GM11168 (cell line): ENCODE data around the gene HS6ST3.
"Not testable (repeated sequence)": the region's sequence is repeated elsewhere in the genome, so short reads cannot be mapped to it uniquely, and the experiment has no call there.

ENCODE experiments used
- in situ Hi-C: fragments of 300-500 bp; cut with MboI; formaldehyde crosslinking; loops from one replicate; pipeline ENCODE4 v1.12.0; 2022; ENCODE audit warnings: low sequenced_read_pairs; ENCODE audit not compliant: unreplicated experiment

Gene HS6ST3

GRCh38 chr13:96089749-96090239 lies at the start of gene HS6ST3:
TSS of gene HS6ST3 (plus strand) at chr13:96090107.
- in situ Hi-C loops, result no loop called here

DNA sequence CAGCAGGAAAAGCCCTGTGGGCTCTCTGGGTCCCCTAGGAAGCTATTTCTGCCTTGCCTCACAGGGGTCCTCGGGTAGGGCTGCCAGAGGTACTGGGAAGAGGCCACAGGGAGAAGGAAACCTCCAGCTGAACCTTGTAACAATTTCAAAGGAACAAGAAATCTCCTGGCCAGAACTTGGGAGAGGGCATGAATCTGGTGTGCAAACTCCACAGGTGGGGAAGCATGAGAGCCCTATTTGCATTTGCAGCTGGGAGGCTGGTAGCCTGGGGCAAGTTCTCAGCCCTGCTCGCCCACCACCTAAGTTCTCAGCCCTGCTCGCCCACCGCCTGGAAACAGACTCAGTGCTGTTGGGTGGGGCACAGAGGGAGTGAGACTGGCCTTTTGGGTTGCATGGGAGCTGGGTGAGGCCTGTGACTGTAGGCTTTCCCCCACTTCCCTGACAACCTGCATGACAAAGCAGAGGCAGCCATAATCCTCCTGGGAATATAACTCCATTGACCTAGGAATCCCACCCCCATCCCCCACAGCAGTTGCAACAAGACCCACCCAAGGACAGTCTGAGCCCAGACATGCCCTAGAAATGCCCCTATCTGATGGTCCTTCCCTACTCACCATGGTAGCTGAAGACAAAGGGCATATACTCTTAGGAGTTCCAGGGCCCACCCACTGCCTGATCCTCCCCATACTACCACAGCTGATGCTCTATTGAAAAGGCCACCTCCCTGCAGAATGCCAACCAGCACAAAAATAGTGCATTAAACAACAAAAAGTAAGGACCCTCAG lies 48.4 kb upstream of the HS6ST3 start:
- in situ Hi-C loops, result no loop called here

DNA sequence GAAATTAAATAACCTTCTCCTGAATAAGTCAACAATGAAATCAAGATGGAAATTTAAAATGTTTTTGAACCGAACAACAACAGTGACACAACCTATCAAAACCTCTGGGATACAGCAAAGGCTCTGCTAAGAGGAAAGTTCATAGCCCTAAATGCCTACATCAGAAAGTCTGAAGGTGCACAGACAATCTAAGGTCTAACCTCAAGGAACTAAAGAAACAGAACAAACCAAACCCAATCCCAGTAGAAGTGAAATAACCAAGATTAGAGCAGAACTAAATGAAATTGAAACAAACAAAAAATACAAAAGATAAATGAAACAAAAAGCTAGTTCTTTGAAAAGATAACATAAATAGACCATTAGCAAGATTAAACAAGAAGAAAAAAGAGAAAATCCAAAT lies 45.7 kb upstream of the HS6ST3 start:
- in situ Hi-C loops, result no loop called here

- in situ Hi-C loops, result not testable (repeated sequence)
Observed at GRCh38 chr13:96046449-96047126, 43.3 kb upstream of the HS6ST3 start.

DNA sequence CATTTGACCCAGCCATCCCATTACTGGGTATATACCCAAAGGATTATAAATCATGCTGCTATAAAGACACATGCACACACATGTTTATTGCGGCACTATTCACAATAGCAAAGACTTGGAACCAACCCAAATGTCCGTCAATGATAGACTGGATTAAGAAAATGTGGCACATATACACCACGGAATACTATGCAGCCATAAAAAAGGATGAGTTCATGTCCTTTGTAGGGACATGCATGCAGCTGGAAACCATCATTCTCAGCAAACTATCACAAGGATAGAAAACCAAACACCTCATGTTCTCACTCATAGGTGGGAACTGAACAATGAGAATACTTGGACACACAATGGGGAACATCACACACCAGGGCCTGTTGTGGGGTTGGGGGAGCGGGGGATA lies 39.0 kb upstream of the HS6ST3 start:
- in situ Hi-C loops, result not testable (repeated sequence)

DNA sequence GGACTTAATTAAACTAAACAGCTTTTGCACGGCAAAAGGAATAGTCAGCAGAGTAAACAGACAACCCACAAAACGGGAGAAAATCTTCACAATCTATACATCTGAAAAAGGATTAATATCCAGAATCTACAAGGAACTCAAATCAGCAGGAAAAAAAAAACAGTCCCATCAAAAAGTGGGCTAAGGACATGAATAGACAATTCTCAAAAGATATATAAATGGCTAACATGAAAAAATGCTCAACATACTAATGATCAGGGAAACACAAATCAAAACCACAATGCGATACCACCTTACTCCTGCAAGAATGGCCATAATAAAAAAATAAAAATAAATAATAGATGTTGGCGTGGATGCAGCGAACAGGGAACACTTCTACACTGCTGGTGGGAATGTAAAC lies 38.4 kb upstream of the HS6ST3 start:
- in situ Hi-C loops, result not testable (repeated sequence)

DNA sequence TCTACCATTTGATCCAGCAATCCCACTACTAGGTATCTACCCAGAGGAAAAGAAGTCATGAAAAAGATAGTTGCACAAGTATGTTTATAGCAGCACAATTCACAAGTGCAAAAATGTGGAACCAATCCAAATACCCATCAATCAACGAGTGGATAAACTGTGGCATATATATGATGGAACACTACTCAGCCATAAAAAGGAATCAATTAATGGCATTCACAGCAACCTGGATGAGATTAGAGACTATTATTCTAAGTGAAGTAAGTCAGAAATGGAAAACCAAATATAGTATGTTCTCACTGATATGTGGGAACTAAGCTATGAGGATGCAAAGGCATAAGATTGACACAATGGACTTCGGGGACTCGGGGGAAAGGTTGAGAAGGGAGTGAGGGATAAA lies 38.0 kb upstream of the HS6ST3 start:
- in situ Hi-C loops, result not testable (repeated sequence)

- in situ Hi-C loops, result no loop called here
Observed at GRCh38 chr13:96052656-96053002, 37.3 kb upstream of the HS6ST3 start.

DNA sequence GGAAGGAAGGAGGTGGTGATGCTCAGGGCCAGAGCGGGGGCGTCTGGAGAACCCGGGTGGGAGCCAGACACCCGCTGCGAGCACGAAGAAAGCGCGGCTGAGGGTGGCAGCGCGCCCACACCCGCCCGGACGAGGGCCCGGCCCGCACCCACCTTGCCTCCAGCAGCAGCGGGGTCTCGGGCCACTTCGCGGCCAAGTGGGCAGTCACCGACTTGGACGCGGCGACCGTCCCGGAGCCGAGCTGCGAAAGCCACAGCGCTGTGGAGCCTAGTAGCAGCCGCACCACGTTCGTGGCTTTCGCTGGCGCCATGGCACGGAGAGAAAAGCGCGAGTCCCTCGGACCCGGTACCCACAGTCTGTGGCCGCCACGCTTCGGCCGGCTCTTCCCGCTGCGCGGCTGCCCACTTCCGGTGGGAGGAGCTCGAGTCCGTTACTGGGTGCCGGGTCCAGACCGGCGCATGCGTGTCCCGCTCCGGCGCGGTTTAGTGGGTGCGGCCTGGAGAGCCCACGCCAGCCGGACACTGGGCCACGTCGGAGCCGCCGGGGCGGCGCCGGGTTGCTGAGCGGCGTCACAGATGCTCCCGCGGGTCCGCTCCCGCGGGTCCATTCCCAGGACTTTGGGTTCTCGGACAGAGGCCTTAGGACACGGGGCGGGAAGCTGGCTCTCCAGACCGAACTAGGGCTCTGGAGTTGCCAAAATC lies 36.8 kb upstream of the HS6ST3 start, which contains the start of gene UGGT2:
Gene UGGT2, minus strand, starts transcription at position 399 of the 701 bp plus-strand sequence. Its CDS starts 89 bp downstream, at position 310.
- in situ Hi-C loops, result no loop called here

DNA sequence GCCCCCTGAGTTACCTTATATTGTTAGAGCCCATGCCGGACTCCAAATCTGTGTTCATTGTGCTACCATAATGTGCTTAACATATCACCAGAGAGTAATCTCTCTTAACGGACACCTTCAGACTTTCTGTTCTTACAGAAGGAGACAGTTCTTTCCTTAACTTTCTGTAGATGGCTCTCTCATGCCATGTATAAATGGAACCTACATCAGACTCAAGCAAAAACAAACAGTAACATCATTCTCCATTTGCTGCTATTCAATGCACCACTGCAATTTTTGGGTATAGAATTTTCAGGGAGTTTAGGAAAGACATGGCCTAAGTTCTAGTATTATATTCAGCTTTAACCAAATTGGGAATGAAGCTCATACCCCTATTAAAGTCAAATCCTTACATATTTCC lies 24.1 kb upstream of the HS6ST3 start:
- in situ Hi-C loops, result no loop called here

DNA sequence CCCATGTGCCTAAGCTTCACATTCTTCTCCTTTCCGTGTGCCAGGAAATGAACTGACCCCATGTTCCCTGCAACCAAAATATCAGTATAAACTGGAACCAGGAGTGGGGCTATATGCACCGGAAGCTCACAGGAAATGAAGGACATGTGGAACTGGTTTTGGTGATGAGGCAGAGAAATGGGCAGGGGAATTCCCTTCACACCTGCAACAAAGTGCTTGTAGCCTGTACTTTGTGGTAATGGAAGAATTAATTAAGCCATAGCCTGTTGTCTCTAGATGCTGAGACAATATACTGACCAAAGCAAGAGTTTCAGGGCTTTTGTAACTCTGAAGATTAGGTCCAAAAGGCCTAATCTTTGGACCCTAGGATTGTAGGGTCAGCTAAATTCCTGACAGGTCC lies 21.2 kb upstream of the HS6ST3 start:
- in situ Hi-C loops, result no loop called here

- in situ Hi-C loops, result no loop called here
Observed at GRCh38 chr13:96071504-96071903, 18.4 kb upstream of the HS6ST3 start.

- in situ Hi-C loops, result no loop called here
Observed at GRCh38 chr13:96072392-96072791, 17.5 kb upstream of the HS6ST3 start.

GRCh38 chr13:96075953-96076543 lies 13.9 kb upstream of the HS6ST3 start:
- in situ Hi-C loops, result no loop called here

DNA sequence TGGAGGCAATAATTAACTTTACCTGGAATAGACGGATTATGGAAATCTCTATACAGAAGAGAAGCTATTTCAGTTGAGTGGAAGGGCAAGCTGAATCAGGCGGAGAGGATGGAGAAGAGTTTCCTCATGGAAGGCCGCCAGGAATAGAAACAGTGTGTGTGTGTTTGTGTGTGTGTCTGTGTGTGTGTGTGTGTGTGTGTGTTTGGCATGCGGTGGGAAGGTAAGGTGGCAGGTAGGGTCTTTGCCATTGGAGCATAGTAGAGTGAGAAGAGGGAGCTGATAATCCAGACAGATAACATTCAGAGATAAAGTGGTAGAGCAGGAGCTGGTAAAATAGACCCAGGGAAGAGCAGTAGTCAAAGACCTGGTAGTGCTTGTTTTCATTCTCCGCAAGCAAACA lies 9.2 kb upstream of the HS6ST3 start:
- in situ Hi-C loops, result no loop called here

DNA sequence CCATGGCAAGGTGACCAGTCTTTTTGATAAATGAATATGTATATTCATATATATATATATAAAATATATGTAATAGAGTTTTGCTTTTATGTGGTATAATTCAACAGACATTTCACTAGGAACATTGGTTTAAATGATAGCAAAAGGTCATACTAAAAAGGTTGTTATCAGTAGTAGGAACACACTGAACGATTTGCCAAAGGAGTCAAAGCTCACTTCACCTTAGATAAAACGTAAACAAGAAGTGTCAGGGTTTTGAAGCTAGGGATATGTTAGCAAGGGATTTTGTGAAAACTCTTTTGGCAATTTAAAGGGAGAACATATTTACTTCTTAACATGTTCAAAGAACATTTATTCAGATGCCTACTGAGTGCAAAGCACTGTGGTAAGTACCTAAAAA lies 8.0 kb upstream of the HS6ST3 start:
- in situ Hi-C loops, result no loop called here

DNA sequence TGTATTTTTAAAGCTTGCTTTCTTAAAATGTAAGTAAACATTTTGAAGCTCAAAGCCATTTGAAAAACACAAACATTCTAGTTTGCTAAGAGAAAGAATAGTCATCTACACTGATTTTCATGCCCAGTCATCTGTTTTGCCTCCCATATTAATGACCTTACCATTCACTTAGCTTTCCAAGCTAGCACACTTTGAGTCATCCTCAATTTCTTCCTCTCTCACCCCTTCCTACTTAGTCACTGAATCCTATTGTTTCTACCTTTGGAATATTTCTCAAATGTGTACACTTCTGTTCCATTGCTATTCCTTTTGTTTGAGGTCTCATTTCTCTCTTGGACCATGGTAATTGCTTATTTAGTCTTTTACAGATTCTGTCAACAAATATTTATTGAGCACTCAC lies 7.3 kb upstream of the HS6ST3 start:
- in situ Hi-C loops, result no loop called here

DNA sequence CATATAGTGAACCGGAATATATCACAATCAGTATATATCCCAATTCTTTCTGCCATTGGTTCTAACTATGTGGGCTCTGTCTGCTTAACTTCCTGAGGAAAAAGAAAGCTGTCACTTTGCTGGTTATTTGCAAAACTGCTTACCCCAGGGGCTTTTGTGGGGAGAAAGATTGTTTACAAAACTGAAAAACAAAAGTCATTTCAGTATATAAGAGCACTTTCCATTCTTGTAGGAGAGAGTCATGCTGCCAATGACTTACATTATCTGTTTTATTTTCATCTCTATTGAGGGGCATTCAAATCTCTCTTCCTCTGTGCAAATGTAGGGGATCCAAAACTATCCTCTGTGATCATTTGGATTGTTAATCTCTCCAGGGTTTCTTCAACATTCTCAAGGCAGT lies 3.2 kb upstream of the HS6ST3 start:
- in situ Hi-C loops, result no loop called here

DNA sequence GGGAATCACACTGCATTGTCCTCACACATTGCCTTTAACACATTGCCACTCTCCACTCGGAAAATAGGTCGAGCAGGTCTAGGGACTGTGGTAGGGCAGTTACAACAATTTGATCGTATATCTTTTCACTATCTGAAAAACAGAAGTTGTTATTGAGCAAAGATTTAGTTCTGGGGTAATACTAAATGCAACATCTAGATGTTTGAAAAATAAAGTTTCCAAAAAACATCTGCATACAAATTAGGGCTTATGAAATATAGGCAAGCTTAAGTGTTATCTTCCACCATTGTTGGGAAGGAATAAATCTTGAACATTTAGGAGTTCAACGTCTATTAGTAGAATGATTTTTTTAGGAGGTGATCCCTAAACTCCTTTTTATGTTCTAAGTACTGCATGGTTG lies 768 bp upstream of the HS6ST3 start:
- in situ Hi-C loops, result no loop called here

DNA sequence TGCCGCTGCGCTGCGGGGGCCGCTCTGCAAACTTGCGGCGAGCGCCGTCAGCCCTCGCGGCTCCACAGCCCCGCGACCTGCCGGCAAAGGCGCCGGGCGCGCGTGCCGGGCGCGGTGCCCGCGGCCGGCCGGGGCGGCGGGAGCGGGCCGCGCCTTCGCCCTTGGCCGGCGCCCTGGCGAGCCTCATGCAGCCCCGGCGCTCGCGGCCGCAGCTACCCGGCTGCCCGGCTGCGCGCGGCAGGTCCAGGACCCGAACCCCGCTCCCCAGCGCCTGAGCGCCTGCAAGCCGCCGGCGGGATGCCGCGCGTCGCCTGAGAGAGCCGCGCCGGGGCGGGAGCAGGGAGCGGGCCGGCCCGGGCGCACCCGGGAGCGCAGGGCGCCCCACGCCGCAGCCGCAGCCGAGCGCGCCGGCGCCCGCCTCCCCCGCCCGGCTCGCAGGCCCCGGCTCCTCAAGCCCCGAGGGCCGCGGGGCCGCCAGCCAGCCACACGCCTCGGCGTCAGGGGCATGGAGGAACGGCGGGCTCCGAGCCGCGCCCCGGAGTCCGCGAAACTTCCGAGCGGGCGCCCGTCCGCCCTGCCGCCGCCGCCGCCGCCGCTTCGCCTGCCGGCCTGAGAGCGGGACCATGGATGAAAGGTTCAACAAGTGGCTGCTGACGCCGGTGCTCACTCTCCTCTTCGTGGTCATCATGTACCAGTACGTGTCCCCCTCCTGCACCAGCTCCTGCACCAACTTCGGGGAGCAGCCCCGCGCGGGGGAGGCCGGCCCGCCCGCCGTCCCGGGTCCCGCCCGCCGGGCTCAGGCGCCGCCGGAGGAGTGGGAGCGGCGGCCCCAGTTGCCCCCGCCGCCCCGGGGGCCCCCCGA lies 564 bp downstream of the HS6ST3 start:
- in situ Hi-C loops, result no loop called here
